GM19455 (cell line): ENCODE results near the gene WNT4.

Source experiments
- ATAC-seq: cut with Tn5 transposase; IDR thresholded peaks from one replicate; pipeline ENCODE4 v1.9.1; 2021; ENCODE audit not compliant: unreplicated experiment

Gene WNT4

DNA sequence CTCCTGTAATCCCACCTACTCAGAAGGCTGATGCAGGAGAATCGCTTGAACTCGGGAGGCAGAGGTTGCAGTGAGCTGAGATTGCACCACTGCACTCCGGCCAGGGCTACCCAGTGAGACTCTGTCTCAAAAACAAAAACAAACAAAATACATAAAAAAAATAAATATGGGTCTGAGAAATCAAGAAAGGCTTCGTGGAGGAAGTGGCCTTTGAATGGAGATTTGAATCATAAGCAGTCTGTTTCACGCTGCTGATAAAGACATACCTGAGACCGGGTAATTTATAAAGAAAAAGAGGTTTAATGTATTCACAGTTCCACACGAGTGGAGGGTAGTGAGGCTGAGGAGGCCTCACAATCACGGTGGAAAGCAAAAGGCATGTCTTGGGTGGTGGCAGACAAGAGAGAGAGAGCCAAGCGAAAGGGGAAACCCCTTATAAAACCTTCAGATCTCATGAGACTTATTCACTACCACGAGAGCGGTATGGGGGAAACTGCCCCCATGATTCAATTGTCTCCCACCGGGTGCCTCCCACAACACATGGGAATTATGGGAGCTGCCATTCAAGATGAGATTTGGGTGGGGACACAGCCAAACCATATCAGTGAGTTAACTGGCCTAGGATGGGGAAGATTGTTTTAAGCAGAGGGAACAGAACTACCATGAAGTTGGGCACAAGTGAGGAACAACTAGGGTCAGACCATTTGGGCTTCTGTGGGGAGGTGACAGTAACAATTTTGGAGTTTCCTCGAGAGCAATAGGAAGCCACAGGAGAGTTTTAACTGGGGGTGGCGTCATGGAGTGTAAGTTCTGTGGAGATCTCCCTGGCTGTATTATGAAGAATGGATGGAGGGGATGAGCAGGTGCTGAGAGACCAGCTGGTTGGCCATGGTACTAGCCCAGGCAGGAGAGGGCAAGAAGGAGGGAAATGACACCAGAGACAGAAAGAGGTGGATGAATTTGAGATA is 22.2 kb upstream of the WNT4 start:
- ATAC-seq, result no peak

DNA sequence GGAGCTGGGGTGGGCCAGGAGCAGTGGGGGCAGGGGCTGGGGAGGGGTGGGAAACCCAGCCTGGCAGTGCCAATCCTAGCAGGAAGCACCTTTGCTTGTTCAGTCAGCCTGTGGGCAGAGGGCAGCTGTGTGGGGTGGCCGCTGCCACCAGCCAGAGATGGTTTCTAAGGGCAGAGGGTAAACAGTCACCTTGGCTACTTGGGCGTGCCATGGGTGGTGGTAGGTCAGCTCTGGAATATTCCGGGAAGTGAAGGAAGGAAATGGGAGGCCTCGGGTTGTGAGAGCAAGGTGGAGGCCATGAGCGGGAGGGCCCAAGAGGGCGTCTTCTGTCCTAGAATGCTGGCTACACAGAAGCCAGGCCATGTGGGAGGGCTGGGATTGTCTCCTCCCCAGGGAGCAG is 20.7 kb upstream of the WNT4 start:
- ATAC-seq, result no peak

DNA sequence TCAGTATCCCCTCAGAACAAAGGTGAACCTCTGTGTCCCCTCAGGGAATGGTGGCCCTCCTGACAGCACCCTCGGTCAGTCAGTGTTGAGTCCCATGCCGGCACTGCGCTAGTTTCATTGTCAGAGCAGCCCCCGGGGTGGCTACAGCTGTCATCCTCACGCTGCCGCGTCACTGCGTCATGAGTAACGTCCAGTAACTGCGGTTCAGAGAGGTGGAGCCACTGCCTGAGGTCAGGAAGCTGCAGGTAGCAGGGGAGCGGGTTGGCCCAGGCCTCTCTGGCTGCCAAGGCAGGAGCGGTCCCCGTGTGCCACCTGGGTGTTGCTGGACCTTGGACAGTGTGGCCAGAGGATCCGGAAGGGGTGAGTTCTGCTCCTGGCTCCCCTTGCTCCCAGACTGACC is 20.2 kb upstream of the WNT4 start:
- no peak for ATAC-seq

DNA sequence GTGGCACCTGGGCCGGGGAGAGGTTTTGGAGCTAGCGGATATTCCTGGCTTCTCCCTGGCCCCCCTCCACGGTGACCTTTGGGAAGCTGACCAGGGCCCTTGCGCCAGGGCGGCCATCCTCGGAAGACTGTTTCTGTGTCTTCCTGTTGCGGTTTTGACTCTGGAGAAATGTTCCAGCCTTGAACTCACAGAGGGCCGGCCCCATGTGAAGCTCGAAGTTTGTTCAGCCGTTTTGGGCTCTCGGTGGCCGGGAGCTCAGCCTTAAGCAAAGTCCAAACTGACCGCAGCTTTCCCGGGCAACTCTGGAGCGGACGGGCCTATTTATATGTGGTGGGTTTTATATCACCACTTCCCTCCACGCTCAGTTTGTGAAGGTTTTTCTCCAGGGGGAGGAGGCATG is 17.0 kb upstream of the WNT4 start:
- no peak for ATAC-seq

DNA sequence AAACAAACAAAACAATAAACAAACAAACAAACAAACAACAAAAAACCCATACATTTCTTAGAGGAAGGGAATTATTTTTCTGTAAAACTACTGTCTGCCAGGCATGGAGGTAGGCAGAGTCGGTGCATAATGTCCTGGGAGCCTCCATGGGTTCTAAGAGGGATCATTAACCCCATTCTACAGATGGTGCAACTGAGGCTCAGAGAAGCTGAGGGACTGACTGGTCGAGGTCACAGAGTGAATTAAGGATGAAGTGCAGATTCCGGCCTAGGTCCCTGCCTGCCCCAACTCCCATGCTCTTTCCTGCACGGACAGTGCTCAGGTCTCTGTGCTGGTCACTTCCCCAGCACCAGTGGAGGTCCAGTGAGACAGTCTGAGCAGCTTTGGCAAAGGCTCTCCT is 15.8 kb upstream of the WNT4 start:
- no peak for ATAC-seq

DNA sequence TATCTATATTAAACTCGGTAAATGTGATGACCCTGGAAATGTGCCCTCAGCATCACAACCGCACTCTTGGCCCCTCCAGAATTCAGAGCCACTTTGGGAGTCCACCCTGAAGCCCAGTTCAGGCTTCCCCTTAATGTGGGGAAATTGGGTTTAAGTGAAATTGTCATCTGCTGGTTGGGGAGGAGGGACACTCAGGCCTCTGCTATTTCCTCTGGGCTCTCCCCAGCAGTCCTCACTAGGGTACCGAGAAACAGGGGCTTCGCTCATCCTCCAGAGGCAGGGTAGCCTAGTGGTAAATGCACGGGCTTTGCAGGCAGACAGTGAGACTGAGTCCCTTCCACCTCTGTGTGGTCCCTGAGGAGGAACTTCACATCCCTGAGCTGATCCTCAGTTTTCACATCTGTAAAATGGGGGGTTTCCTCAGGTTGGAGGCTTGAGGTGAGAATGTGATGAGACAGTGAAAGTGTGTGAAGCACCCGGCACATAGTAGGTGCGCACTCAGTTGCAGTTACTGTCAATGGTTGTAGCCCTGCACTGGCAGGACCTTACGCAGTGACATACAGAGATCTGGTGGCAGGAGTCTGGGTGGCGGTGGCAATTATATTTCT is 14.6 kb upstream of the WNT4 start:
- no peak for ATAC-seq

DNA sequence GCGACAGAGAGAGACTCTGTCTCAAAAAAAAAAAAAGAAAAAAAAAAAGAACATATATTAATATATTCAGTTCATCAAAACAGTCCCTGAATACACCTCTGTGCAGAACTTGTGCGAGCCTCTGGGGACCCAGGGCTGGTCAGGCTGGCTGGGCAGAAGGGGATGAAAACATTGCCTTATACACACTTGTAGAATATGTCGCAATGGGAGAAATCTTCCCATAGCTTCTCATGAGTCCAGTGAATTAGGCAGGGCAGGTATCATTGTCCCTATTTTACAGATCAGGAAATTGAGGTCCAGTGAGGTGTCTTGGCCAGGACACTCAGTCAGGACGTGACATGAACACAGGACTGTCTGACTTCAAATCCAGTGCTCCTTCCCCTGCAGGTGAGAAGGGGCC is 12.6 kb upstream of the WNT4 start:
- no peak for ATAC-seq

DNA sequence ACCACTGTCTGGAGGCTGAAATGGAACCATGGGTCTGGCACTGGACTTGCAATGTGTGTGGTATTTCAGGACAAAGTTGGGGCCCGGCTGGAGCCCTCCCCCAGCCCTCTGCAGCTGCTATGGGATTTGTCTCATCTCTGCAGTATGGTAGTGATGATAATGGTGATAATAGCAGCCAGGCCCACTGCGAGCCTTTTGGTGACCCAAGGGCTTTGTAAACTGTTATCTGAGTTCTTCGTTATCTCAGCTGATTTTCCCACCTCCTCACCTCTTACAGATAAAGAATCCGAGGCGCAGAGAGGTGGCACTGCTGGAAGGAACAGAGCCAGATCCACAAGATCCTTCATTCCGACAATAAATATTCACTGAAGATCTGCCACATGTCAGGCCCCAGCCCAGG is 11.7 kb upstream of the WNT4 start:
- no peak for ATAC-seq

DNA sequence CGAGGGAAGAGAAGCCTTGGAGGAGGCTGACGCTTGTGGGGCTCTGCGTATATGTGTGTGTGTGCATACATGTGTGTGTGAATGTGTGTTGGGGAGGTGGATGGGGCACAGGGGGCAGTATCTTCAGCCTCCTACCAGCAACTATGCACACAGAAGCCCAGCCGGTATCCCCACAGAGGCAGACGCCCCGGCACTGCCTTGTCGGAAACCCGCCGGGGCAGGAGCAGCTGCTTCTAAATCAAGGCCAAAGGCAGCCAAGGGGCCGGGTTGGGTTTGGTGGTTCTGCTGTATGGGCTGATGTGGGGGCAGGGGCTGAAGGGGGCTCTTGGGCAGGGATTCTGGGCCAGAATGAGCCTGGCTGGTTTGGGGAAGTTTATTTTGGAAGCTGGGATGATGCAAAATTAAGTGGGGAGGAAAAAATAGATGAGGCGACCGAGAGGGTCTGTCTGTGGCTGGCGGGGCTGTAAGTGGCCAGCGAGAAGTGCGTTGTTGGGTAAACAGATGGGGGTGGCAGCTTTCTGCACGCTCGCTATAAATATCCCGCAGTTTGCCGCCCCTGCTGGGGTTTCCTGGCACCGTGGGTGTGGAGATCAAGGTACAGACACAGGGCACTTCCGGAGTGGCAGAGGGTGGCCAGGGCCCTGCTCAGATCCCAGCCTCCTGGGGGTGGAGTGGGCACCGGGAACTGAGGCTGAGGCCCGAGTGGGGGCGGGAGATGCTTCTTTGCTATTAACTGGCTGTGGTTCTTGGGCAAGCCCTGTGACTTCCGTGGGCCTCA is 11.0 kb upstream of the WNT4 start:
- ATAC-seq, result no peak

DNA sequence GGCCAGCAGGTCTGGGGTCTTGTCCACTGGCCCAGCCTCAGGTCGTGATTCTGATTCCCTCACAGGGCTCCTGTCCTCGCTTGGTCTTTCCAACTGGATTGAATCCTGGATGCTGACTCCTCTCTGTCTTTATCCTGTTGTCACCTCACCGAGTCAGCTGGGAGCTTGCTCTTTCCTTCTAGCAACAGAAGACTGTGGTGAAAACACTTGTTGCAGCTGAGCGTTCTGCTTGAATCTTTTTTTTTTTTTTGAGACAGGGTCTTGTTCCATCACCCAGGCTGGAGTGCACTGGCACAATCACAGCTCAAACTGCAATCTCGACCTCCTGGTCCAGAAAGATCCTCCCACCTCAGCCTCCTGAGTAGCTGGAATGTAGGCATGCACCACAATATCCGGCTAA is 8.0 kb upstream of the WNT4 start:
- ATAC-seq, result no peak

DNA sequence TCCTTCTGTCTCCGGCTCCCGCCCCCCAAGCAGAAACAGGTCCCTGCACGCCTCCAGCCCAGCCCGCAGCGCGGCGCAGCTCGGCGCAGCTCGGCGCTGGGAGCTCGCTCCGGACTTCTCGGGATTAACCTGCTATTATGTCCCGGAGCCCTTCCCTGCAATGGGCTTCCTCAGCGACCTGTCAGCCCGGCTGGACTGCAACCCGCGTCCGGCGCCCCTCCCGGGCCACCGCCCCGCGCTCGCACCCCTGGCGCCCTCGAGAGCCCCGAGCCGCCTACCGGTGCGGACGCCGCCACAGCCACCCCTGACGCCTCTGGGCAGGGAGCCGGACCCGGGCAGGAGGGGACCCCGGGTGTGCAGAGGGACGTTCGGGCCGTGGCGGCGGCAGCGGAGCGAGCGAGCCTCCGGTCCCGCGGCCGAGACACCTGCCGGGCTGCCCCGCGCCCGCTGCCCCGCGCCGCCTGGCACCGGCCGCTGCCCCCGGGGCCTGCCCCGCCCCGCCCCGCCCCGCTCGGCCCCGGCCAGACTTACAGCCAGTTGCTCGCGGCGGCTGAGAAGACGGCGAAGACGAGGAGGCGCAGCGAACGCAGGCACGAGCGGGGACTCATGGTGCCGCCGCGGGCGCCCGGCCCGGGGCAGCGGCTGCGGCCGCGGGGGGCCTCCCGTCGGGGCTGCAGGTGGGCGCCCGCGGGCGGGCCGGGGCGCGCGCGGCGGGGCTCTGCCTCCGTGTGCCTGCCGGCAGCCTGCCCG is 407 bp downstream of the WNT4 start:
- no peak for ATAC-seq

DNA sequence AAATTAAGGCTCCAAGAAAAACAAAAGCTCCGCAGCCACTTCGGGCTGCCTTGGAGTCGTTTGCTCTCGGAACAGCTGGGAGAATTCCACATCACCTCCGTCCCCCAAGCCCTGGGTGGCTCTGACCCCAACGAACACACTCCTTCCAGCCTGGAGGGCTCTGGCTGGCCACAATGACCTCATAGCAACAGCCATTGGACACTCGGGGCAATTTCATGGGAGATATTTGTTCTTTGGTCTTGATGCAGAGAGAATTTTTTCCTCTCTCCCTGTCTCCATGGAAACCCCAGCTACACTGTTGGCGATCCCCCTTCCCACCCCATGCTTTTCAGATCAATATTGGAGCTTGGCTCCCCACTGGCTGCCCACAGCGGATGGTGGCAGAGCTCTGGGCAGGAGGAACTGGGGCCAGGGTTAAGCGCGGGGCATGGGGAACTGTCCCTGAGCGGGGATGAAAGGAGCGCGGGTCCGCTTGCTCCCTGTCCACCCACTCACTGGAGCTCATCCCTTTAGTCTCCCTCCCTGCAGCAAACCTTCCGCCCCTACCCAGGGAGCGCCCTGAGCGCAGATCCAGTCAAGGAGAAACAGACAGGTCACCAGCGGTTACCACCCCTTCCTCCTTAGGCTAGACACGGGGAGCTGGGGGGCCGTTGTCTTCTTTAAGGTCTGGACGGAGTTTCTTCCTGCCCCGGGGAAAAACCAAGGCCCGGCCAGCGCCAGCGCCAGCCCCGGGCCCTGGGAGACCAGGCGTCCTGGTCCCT is 1.2 kb downstream of the WNT4 start:
- no peak for ATAC-seq

DNA sequence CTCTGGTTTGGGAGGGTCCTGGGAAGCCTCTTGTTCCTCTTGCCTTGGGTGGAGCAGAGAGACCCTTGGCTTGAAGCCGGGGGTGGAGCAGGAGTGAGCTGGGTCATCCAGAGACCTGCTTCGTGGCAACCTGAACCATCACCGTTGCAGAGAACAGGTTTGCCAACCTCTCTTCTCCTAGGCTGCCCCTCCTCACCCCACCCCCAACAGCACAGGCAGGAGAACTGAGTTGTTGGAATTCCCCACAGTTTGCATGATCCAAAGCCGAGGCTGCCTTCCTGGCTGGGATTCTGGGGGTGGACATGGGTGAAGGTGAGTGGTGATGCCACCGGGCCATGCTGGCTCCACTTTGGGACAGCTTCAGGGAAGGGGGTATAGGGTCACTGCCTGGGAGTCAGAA is 2.2 kb downstream of the WNT4 start:
- no peak for ATAC-seq

DNA sequence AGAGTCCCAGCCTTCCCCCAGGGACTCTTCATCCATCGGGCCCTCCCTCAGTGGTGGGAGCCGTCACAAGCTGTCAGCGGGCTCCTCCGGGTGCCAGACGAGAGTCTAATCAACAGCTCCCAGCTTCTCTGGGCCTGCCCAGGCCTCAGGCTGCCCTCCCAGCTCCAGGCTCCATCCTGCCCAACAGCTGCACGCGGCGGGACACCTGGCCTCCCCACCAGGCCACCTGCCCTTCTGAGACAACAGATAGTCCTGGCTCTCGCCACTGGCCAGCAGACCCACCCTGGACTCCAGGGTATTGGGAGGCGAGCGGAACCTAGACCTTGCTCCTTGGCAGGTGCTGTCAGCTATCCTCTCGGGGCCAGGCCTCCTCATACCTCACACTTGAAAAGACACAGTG is 3.1 kb downstream of the WNT4 start:
- ATAC-seq, result no peak

DNA sequence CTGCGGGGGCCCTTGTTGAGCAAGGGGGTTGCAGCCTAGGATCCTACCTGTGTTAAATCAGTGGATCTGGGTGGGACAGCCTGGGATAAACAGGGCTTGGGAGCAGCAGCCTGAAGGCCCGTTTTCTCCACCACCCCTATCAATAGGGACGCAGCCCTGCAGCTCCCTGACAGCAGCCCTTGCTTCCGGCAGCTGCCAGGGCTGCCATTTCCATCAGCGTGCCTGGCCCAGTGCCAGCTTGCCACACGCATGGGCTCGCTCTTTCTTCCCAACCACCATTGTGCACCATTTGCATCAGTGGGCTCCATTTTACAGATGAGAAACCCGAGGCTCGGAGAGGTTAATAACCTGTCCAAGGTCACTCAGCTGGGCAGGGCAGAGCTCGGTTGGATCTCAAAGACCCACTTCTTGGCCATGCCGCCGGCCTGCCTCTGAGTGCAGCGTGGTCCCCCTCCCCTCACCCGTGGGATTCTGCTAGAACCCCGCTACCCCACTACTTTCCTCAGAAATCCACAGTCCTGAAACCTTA is 3.8 kb downstream of the WNT4 start:
- no peak for ATAC-seq

DNA sequence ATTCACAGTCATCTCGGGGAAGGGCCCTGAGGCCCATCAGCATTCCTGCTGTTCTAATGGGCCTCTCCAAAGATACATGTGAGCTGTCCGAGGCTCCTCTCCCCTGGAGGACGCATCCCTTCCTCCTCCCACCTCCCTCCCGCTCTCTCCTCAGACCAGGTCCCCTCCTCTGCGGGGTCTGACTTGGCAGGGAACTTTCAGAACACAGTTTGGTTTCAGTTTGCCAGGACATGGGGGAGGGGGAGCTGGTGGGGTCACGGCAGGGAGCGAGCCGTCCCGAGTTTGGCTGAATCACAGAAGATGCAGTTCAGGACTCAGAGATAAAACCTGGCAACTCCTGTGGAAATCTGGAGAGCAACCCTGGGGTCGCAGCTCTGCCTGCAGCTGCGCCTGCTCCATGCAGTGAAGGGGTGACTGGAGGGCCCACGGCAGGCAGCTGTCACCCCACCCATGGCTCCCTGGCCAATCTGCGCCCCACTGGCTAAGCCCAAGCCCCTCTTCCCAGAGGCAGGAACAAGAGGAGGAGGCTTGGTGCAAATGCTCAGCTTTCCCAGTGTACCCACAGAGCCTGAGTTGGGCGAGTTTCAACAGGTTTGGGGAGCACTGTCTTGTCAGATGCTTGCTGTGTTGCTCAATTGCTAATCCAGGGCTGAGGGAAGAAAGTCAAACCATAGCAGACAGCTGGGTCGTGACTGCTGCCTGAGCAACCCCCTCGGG is 5.7 kb downstream of the WNT4 start:
- ATAC-seq, result no peak

DNA sequence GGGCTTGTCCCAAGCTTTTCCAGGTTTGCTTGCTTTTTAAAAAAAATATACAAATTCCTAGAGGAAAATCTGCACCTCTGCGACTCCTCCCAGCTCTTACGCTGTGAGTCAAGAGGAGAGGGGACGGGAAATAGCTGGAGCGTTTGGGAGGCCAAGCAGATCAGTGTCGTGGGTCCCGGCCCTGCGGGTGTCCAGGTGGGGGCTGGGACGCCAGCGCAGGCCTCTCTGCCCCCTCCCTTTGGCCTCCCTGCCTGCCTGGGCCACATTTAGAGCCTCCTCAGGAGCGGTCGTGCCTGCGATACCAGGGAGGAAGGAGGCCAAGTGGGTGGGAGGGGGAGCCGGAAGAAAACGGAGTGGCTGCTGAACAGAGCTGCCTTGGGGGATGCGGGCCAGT is 9.0 kb downstream of the WNT4 start:
- no peak for ATAC-seq

DNA sequence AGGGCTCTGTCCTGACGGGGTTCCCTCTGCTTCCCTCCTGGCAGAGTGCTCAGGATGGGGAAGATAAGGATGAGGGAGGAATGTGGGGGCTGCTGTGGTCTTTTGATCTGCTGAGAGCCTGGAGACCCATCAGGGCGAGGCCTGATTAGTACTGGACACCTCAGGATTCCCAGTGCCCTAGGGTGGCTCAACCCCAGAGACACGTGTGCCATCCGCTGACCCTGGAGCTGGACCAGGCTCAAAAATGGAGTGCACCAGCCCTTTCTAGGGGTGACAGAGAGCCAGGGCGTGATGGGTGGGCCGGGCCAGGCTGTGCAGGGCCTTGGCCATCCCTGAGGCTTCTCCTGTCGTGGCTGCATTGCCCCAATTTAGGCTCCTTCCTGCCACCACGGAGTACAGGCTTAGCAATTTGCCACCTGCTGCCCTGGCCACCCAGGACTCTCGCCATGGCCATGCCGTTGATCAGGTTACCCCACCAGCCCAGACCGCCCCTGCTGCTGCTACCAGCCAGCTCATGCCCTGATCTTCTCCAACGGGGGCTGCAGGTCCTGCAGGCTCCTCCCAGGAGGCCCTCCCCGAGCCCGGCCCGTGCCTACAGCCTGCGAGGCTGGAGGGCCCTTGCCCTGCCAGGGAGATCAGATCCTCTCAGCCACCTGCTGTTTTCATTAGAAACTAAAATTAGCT is 9.5 kb downstream of the WNT4 start:
- ATAC-seq, result no peak
